Globus pallidus (tissue), 1 donor: ENCODE measurements around the gene ZNF275.
"Not testable (repeated sequence)": the region's sequence is repeated elsewhere in the genome, so short reads cannot be mapped to it uniquely, and the experiment has no call there.

Source experiments
- DNase-seq: peaks from one replicate; pipeline ENCODE4 v3.0.0-alpha.2; 2015; ENCODE audit warnings: low spot score

Gene ZNF275

GRCh38 chrX:153333821-153334653, at the start of gene ZNF275:
Gene ZNF275, plus strand, starts transcription at chrX:153334153. Its CDS starts 2,527 bp downstream, at chrX:153336680.
- DNase-seq: peak; percentile 79

- not testable (repeated sequence) for DNase-seq
Measured at GRCh38 chrX:153285678-153286077, 48.3 kb upstream of the ZNF275 start.

- DNase-seq: not testable (repeated sequence)
Measured at GRCh38 chrX:153288807-153289206, 45.1 kb upstream of the ZNF275 start.

DNA sequence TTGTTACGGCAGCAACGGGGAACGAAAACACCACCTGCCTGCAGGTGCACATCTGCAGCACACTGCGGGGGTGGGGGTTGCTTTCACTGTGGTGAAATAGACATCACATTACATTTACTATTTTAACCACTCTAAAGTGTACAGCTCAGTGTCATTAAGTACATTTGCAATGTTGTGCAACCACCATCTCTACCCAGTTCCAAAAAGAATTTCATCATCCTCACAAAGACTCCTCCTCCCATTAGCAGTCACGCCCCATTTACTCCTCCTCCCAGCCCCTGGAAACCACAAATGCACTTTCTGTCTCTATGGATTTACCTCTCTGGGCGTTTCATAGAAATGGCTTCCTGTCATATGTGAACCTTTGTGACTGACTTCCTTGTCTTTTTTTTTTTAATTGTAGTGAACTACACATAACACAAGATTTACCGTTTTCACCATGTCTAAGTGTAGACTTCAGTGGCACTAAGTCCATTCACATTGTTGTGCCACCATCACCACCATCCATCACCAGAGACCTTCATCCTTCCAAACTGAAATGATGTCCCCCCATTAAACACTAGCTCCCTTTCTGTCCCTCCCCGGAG, 40.4 kb upstream of the ZNF275 start:
- DNase-seq: not testable (repeated sequence)

DNA sequence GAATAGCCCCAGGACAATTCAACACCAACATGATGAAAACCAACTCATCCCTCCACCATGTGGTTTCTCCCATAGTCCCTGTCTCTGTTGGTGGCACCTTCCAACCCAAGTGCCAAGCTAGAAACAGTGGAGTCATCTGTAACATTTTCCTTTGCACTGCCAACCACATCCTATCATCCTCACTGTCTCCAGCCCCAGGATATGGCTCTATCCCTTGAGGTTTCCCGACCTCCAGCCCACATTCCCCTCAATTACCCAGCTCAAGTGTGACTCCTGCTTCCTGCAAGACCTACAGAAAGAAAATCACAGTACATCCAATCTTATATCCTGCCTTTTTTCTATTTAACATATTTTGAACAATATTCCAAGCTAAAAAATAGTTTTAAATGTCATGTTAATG, 36.6 kb upstream of the ZNF275 start:
- DNase-seq: no peak

DNA sequence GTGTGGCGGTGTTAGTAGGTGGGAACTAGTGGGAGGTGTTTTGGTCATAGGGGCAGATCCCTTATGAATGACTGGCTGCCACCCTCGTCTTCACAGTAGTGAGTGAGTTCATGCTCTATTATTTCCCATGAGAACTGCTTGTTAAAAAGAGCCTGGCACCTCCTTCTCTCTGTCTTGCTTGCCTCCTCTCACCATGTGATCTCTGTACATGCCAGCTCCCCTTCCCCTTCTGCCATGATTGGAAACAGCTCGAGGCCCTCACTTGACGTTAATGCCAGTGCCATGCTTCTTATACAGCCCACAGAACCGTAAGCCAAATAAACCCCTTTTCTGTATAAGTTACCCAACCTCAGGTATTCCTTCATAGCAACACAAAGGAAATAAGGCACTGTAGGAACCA, 34.1 kb upstream of the ZNF275 start:
- no peak for DNase-seq

DNA sequence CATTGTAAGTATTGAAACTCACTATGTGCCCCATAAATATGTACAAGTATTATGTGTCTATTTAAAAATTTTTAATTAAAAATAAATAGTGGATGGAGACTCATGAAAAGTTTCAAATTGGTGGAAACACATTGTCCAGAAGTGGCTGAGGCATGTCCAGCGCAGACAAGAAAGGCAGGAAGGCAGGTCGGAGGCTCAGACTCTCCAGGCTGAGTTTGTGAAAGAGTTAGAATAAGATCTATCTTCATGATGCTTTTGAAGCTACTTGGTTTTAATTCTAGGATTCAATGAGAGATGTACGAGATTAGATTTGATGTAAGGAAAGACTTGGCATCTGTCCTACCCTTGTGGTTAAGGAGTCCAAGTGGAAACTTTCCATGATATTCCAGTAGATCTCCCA, 32.2 kb upstream of the ZNF275 start:
- DNase-seq: no peak

- no peak for DNase-seq
Measured at GRCh38 chrX:153302796-153303195, 31.2 kb upstream of the ZNF275 start.

GRCh38 chrX:153303276-153304262, 30.4 kb upstream of the ZNF275 start:
- DNase-seq: no peak

- no peak for DNase-seq
Measured at GRCh38 chrX:153304988-153305736, 28.8 kb upstream of the ZNF275 start.

DNA sequence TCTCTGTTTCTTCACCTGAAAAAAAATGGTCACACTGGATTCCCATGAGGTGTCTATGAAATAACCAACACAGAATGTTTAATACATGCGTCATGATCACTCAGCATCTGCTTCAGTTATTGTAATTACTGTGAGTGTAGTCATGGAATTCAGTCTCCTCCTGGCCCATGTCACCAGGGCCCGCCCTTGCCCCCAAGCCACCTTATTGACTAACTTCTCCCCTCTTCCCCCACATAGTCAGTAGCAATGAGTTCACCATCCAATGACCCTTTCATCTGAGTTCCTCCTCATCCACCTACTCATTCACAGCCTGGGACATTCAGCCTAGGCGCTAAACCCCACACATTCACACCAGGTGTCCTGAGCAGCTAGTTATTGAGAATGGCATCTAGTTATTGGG, 28.0 kb upstream of the ZNF275 start:
- no peak for DNase-seq

GRCh38 chrX:153306527-153307115, 27.3 kb upstream of the ZNF275 start:
- no peak for DNase-seq

- DNase-seq: no peak
Measured at GRCh38 chrX:153307276-153308178, 26.4 kb upstream of the ZNF275 start.

- no peak for DNase-seq
Measured at GRCh38 chrX:153310901-153311300, 23.1 kb upstream of the ZNF275 start.

DNA sequence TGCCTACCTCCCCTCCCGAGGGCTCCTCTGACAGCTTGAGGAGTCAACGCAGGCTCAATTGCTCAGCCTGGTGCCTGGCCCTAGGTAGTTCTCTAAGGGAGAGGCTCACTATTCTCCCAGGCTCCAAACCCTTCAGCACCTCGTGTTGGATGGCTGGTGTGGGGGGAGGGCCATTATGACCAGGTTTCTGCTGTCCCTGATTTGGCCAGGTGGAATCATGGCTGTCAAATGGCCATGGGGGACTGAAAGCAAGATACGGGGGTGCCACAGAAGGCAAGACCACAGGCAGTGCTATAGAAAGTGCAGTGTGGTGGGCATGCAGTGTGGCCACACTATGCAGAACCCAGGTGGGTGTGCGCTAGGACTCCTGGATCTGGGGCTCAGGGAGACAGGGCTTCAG, 21.9 kb upstream of the ZNF275 start:
- DNase-seq: no peak

- DNase-seq: no peak
Measured at GRCh38 chrX:153312842-153313241, 21.1 kb upstream of the ZNF275 start.

GRCh38 chrX:153317306-153317705, 16.6 kb upstream of the ZNF275 start:
- DNase-seq: no peak

DNA sequence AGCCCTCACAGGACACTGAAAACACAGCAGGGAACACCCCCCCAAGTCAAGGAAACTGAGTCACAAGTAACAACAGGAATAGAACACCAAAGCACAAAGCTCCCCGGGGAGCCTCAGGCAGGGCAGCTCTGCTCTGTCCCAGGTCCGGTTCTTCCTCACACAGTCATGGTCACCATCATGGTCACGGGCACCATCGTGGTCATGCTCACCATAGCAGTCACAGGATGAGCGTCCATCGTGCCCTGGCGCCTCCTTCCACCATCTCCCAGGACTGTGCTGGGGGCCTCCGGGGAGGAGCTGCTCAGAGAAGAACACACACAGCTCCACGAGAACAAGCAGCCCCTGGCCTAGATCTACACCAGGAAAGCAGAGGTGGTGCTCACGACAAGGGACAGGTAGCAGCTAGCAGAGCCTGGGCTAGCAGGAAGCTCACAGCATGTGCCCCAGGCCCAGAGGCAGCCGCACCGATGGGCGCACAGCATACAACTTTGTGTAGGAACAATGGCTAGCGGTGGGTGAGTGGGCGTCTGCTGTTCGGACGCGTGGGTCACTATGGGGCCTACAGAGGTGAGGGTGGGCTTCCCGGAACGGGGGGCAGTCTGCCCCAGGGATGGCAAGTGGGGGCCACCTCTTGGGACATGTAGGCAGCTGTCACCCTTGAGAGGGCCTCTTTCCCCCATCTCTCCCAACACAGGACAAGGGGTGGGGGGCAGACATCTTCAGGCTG, 15.8 kb upstream of the ZNF275 start:
- no peak for DNase-seq

- no peak for DNase-seq
Measured at GRCh38 chrX:153318811-153319210, 15.1 kb upstream of the ZNF275 start.
